ENCODE data around the gene DUS1L. TPM values are rescaled to one million over a fixed set of nuclear protein-coding genes. Genes with fewer than 3 reads are reported as not detected.

The DUS1L gene
- total and polyA plus RNA-seq, 2 experiments from 2014 or later = 66.0 to 122 TPM

DNA sequence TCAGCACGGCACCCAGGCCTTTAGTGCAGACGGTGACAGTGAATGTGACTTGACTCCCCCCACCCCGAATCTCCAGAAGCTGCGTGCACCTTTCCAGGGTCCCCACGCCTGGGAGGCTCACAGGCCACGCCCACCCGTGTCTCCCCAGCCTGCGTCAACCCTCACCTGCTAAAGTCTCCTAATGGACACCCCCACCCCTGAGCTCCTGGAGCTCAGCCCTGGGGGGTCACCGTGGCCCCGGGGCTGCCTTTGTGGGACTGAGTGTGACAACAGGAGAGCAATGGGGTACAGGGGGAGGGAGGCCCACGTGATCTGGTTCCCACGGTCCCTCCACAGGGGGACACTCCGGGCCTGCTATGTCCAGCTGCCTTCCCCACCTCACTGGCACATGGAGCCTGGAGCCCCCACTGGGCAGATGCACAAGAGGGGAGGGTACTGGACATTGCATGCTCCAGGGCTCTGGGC, 39.8 kb upstream of the DUS1L start:
- TF ChIP-seq EZH2phosphoT487 (IDR thresholded peaks at IDR 0.05; ENCODE audit: unreplicated experiment) = no peak
- TF ChIP-seq POLR2AphosphoS5 (IDR thresholded peaks at IDR 0.05; ENCODE audit: low read depth) = no peak
- Mint-ChIP-seq H3K27ac (no peak overlapping the region), H3K27me3 (ENCODE audit: insufficient read depth, low read depth, poor library complexity) (peaks cover 48% of the 10 kb centered on the region), H3K4me1 (peaks cover 43% of the 10 kb centered on the region), H3K4me3 (no peak overlapping the region), H3K9me3 (peaks cover 2% of the 10 kb centered on the region; the same call in 2 of the 3 replicates), H3K36me3 (ENCODE audit: low read depth) (no peaks in the 10 kb centered on the region)
- 0 out of 2 replicates have a peak, but pooled peaks cover 6% of the 10 kb centered on the region for H3F3A ChIP-seq (replicated peaks; ENCODE audit: low read depth)
- 0 out of 2 replicates have a peak, but pooled peaks cover 4% of the 10 kb centered on the region for H3K27me3 ChIP-seq (ENCODE audit: insufficient read depth)
- ATAC-seq (no peak), DNase-seq (ENCODE audit: low spot score) (no peak)
- no peaks in the 10 kb centered on the region for H3K9me2 ChIP-seq (ENCODE audit: insufficient read depth)
- no peak overlapping the region for H3K27ac ChIP-seq (ENCODE audit: low read depth)
- H2AFZ ChIP-seq = no peak overlapping the region
- H4K20me1 ChIP-seq (replicated peaks; ENCODE audit: insufficient read depth) = no peaks in the 10 kb centered on the region
- H3K4me1 ChIP-seq (ENCODE audit: insufficient read depth) = peaks cover 39% of the 10 kb centered on the region
- no peak overlapping the region; the same call in 1 of the 2 replicates for H3K4me3 ChIP-seq
- H3K36me3 ChIP-seq (ENCODE audit: insufficient read depth) = no peaks in the 10 kb centered on the region
- H3K4me2 ChIP-seq = no peak overlapping the region; the same call in 1 of the 2 replicates
- H3K79me2 ChIP-seq (replicated peaks; ENCODE audit: insufficient read depth) = no peaks in the 10 kb centered on the region; the same call in 1 of the 2 replicates

DNA sequence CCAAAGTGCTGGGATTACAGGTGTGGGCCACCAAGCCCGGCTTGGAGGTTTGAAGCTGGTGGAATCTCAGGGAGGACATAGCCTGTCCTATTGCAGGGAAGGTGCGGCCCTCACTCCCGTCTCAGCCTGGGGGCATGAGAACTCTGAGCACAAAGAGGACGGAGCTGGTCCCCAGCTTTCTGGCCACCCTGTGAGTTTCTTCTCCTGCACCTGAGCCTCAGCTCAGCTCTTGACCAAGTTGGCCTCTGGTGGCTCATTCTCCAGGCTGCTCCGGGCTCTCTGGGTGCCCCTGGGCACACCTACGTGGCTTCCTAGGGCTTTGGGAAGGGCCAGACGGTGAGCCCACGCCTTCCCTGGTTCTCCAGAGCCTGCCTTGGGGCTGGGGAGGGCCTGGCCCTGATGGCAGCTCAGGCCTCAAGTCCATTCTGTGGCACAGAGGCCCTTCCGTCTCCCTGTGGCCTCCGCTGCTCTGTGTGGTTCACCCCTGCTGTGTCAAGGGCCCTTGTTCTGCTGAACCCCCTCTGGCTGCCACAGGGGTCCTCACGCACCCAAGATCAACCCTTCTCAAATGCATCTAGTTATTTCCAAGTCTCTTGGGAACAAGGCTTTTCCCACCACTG, 39.3 kb upstream of the DUS1L start:
- Mint-ChIP-seq H3K4me1 (peaks cover 44% of the 10 kb centered on the region), H3K36me3 (ENCODE audit: low read depth) (no peaks in the 10 kb centered on the region; the same call in 2 of the 3 replicates), H3K4me3 (no peak overlapping the region), H3K9me3 (peaks cover 2% of the 10 kb centered on the region; the same call in 2 of the 3 replicates), H3K27ac (no peak overlapping the region), H3K27me3 (ENCODE audit: insufficient read depth, low read depth, poor library complexity) (peaks cover 48% of the 10 kb centered on the region)
- H3F3A ChIP-seq (replicated peaks; ENCODE audit: low read depth) = 0 out of 2 replicates have a peak, but pooled peaks cover 6% of the 10 kb centered on the region
- H3K79me2 ChIP-seq (replicated peaks; ENCODE audit: insufficient read depth) = peaks cover 2% of the 10 kb centered on the region
- H3K27ac ChIP-seq (ENCODE audit: low read depth) = peak overlapping the region; percentile 26; the same call in 1 of the 2 replicates
- no peaks in the 10 kb centered on the region for H4K20me1 ChIP-seq (replicated peaks; ENCODE audit: insufficient read depth)
- no peaks in the 10 kb centered on the region for H3K9me2 ChIP-seq (ENCODE audit: insufficient read depth)
- no peak overlapping the region for H3K4me3 ChIP-seq
- 0 out of 2 replicates have a peak, but pooled peaks cover 4% of the 10 kb centered on the region for H3K27me3 ChIP-seq (ENCODE audit: insufficient read depth)
- H3K4me1 ChIP-seq (ENCODE audit: insufficient read depth) = peaks cover 44% of the 10 kb centered on the region
- DNase-seq (ENCODE audit: low spot score) (no peak), ATAC-seq (no peak)
- H3K36me3 ChIP-seq (ENCODE audit: insufficient read depth) = no peaks in the 10 kb centered on the region
- no peak for TF ChIP-seq ZNF114 (CRISPR knock-in tag; IDR thresholded peaks at IDR 0.05)
- TF ChIP-seq, protein P1, sequence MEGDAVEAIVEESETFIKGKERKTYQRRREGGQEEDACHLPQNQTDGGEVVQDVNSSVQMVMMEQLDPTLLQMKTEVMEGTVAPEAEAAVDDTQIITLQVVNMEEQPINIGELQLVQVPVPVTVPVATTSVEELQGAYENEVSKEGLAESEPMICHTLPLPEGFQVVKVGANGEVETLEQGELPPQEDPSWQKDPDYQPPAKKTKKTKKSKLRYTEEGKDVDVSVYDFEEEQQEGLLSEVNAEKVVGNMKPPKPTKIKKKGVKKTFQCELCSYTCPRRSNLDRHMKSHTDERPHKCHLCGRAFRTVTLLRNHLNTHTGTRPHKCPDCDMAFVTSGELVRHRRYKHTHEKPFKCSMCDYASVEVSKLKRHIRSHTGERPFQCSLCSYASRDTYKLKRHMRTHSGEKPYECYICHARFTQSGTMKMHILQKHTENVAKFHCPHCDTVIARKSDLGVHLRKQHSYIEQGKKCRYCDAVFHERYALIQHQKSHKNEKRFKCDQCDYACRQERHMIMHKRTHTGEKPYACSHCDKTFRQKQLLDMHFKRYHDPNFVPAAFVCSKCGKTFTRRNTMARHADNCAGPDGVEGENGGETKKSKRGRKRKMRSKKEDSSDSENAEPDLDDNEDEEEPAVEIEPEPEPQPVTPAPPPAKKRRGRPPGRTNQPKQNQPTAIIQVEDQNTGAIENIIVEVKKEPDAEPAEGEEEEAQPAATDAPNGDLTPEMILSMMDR (conservative IDR thresholded peaks at IDR 0.05; ENCODE audit: low read depth in 2 of 2) = no peak
- TF ChIP-seq, protein P2, sequence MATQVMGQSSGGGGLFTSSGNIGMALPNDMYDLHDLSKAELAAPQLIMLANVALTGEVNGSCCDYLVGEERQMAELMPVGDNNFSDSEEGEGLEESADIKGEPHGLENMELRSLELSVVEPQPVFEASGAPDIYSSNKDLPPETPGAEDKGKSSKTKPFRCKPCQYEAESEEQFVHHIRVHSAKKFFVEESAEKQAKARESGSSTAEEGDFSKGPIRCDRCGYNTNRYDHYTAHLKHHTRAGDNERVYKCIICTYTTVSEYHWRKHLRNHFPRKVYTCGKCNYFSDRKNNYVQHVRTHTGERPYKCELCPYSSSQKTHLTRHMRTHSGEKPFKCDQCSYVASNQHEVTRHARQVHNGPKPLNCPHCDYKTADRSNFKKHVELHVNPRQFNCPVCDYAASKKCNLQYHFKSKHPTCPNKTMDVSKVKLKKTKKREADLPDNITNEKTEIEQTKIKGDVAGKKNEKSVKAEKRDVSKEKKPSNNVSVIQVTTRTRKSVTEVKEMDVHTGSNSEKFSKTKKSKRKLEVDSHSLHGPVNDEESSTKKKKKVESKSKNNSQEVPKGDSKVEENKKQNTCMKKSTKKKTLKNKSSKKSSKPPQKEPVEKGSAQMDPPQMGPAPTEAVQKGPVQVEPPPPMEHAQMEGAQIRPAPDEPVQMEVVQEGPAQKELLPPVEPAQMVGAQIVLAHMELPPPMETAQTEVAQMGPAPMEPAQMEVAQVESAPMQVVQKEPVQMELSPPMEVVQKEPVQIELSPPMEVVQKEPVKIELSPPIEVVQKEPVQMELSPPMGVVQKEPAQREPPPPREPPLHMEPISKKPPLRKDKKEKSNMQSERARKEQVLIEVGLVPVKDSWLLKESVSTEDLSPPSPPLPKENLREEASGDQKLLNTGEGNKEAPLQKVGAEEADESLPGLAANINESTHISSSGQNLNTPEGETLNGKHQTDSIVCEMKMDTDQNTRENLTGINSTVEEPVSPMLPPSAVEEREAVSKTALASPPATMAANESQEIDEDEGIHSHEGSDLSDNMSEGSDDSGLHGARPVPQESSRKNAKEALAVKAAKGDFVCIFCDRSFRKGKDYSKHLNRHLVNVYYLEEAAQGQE (IDR thresholded peaks at IDR 0.05; ENCODE audit: unreplicated experiment) = no peak
- TF ChIP-seq STAT1 (IDR thresholded peaks at IDR 0.05; ENCODE audit: unreplicated experiment) = no peak
- H3K4me2 ChIP-seq = no peak overlapping the region
- H2AFZ ChIP-seq = no peak overlapping the region

Measured in GM23338 (cell line).